ENCODE data around the gene YJU2.

- TF ChIP-seq POLR2AphosphoS5 (IDR thresholded peaks at IDR 0.05) = no peak
- TF ChIP-seq CTCF (IDR thresholded peaks at IDR 0.05) = no peak
Observed at GRCh38 chr19:4258181-4258580, 11.3 kb downstream of the YJU2 start.

Measured in transverse colon (tissue), 4 donors.